OCI-LY1 (cell line): ENCODE results near the gene EFHC1.
"Not testable (repeated sequence)": the region's sequence is repeated elsewhere in the genome, so short reads cannot be mapped to it uniquely, and the experiment has no call there.

ENCODE experiments used
- H2AFZ ChIP-seq: fragments of 200-600 bp; sonication (generic), shearing (Covaris generic); 2 replicates; pipeline ENCODE4 v1.6.0; 2014; ENCODE audit warnings: antibody characterized with exemption, mild to moderate bottlenecking, low read length
- H3F3A ChIP-seq: fragments of 200-600 bp; sonication (generic), shearing (Covaris generic); 2 replicates; pipeline ENCODE4 v1.6.0; 2014; ENCODE audit warnings: mild to moderate bottlenecking, antibody characterized with exemption, low read length, moderate library complexity; ENCODE audit not compliant: insufficient read depth
- H3K27ac ChIP-seq: fragments of 200-600 bp; sonication (generic); 2 replicates; pipeline ENCODE4 v1.5.1; 2014; ENCODE audit warnings: low read length, mixed run types, mild to moderate bottlenecking, low read depth; ENCODE audit not compliant: poor library complexity, severe bottlenecking
- H3K27me3 ChIP-seq: fragments of 200-600 bp; sonication (generic); 2 replicates; pipeline ENCODE4 v1.6.0; 2014; ENCODE audit warnings: antibody characterized with exemption, mild to moderate bottlenecking, low read length, moderate library complexity; ENCODE audit not compliant: insufficient read depth
- H3K36me3 ChIP-seq: fragments of 200-600 bp; sonication (generic); 2 replicates; pipeline ENCODE4 v1.6.1; 2014; ENCODE audit warnings: mild to moderate bottlenecking, antibody characterized with exemption, low read length, moderate library complexity, mixed read lengths; ENCODE audit not compliant: insufficient read depth
- H3K4me1 ChIP-seq: fragments of 200-600 bp; sonication (generic); 2 replicates; pipeline ENCODE4 v1.5.1; 2014; ENCODE audit warnings: mild to moderate bottlenecking, low read length, moderate library complexity; ENCODE audit not compliant: insufficient read depth, severe bottlenecking
- H3K4me2 ChIP-seq: fragments of 200-600 bp; sonication (generic), shearing (Covaris generic); 2 replicates; pipeline ENCODE4 v1.6.1; 2014; ENCODE audit warnings: low read length
- H3K4me3 ChIP-seq: fragments of 200-600 bp; sonication (generic); 2 replicates; pipeline ENCODE4 v1.5.1; 2014; ENCODE audit warnings: low read length, low read depth, mild to moderate bottlenecking, mixed read lengths; ENCODE audit not compliant: poor library complexity, severe bottlenecking
- H3K79me2 ChIP-seq: fragments of 200-600 bp; shearing (Covaris generic); 2 replicates; pipeline ENCODE4 v1.6.1; 2016; ENCODE audit warnings: mixed run types, low read length, mixed read lengths; ENCODE audit not compliant: insufficient read depth
- H3K9ac ChIP-seq: fragments of 200-600 bp; sonication (generic), shearing (Covaris generic); 2 replicates; pipeline ENCODE4 v1.6.1; 2014; ENCODE audit warnings: mild to moderate bottlenecking, low read length, mixed read lengths
- H3K9me2 ChIP-seq: fragments of 200-600 bp; sonication (generic), shearing (Covaris generic); 2 replicates; pipeline ENCODE4 v1.6.1; 2014; ENCODE audit warnings: low read depth, mild to moderate bottlenecking, low read length, mixed read lengths
- H3K9me3 ChIP-seq: fragments of 200-600 bp; shearing (Covaris generic); 2 replicates; pipeline ENCODE4 v1.6.1; 2014; ENCODE audit warnings: low read length, mixed read lengths
- H4K20me1 ChIP-seq: fragments of 200-600 bp; sonication (generic), shearing (Covaris generic); 2 replicates; pipeline ENCODE4 v1.6.0; 2016; ENCODE audit warnings: mild to moderate bottlenecking, low read length; ENCODE audit not compliant: insufficient read depth
- EZH2 ChIP-seq: fragments of 200-600 bp; sonication (generic), shearing (Covaris generic); IDR thresholded peaks from 2 replicates; pipeline ENCODE4 v1.8.0; 2017; ENCODE audit warnings: borderline replicate concordance, mixed run types, mild to moderate bottlenecking, antibody characterized with exemption, low read length, moderate library complexity, mixed read lengths
- TF ChIP-seq, protein P1 (sequence below): fragments of 200-600 bp; sonication (generic), shearing (Covaris generic); IDR thresholded peaks from 2 replicates; pipeline ENCODE4 v1.5.1; 2017; ENCODE audit warnings: mild to moderate bottlenecking, antibody characterized with exemption, low read length, moderate library complexity, mixed read lengths

Gene EFHC1

GRCh38 chr6:52424513-52424912, 4.4 kb downstream of the EFHC1 start:
- TF ChIP-seq, protein P1, sequence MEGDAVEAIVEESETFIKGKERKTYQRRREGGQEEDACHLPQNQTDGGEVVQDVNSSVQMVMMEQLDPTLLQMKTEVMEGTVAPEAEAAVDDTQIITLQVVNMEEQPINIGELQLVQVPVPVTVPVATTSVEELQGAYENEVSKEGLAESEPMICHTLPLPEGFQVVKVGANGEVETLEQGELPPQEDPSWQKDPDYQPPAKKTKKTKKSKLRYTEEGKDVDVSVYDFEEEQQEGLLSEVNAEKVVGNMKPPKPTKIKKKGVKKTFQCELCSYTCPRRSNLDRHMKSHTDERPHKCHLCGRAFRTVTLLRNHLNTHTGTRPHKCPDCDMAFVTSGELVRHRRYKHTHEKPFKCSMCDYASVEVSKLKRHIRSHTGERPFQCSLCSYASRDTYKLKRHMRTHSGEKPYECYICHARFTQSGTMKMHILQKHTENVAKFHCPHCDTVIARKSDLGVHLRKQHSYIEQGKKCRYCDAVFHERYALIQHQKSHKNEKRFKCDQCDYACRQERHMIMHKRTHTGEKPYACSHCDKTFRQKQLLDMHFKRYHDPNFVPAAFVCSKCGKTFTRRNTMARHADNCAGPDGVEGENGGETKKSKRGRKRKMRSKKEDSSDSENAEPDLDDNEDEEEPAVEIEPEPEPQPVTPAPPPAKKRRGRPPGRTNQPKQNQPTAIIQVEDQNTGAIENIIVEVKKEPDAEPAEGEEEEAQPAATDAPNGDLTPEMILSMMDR: no peak
- TF ChIP-seq EZH2: no peak
- no peaks in the 10 kb centered on the region for H3K79me2 ChIP-seq
- H3K27me3 ChIP-seq: no peaks in the 10 kb centered on the region
- H3K9ac ChIP-seq: no peak overlapping the region
- no peak overlapping the region for H3K4me3 ChIP-seq
- H3K4me2 ChIP-seq: no peak overlapping the region
- no peaks in the 10 kb centered on the region for H3K36me3 ChIP-seq
- no peaks in the 10 kb centered on the region for H3K9me3 ChIP-seq
- H3F3A ChIP-seq: no peaks in the 10 kb centered on the region
- no peaks in the 10 kb centered on the region for H3K9me2 ChIP-seq
- H3K4me1 ChIP-seq: peaks cover 28% of the 10 kb centered on the region
- H4K20me1 ChIP-seq: no peaks in the 10 kb centered on the region
- H3K27ac ChIP-seq: no peak overlapping the region
- H2AFZ ChIP-seq: no peak overlapping the region

DNA sequence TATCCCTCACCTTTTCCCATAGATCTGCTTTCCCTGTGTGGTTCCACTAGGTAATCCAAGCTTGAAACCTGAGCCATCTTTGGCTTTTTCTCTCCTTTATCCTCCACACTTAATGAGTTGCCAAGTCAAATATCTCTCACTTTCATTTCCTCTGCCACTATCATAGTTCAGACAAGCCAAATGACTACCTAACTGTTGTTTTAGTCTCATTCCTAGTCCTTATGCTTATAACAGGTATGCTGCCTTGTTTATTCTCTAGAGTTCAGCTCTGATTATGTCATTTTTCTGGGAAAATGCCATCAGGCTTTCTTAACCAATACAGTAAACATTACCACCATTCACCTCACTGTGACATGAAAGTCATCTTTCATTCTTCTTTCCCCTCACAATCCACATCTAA, 6.5 kb downstream of the EFHC1 start:
- Histone ChIP-seq H3K4me2 (no peak overlapping the region), H2AFZ (no peak overlapping the region), H3K27ac (peak overlapping the region; percentile 4)

DNA sequence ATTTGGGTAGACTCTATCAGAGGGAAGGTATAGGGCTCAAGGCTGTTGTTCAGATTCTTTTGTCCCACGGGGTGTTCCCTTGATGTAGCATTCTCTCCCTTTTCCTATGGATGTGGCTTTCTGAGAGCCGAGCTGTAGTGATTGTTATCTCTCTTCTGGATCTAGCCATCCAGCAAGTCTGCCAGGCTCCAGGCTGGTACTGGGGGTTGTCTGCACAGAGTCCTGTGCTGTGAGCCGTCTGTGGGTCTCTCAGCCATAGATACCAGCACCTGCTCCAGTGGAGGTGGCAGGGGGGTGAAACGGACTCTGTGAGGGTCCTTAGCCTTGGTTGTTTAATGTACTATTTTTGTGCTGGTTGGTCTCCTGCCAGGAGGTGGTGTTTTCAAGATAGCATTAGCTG, 13.2 kb downstream of the EFHC1 start:
- not testable (repeated sequence) for H3F3A ChIP-seq

More for the DNA sequence above, 6.5 kb downstream of the EFHC1 start:
- Histone ChIP-seq H3K9ac (no peak overlapping the region), H3K9me3 (no peaks in the 10 kb centered on the region), H4K20me1 (no peaks in the 10 kb centered on the region), H3K27me3 (no peaks in the 10 kb centered on the region), H3K4me1 (peaks cover 15% of the 10 kb centered on the region), H3K36me3 (peaks cover 5% of the 10 kb centered on the region), H3F3A (no peaks in the 10 kb centered on the region), H3K9me2 (no peaks in the 10 kb centered on the region), H3K4me3 (no peak overlapping the region), H3K79me2 (no peaks in the 10 kb centered on the region)
- TF ChIP-seq, protein P1: no peak
- TF ChIP-seq EZH2: no peak

DNA sequence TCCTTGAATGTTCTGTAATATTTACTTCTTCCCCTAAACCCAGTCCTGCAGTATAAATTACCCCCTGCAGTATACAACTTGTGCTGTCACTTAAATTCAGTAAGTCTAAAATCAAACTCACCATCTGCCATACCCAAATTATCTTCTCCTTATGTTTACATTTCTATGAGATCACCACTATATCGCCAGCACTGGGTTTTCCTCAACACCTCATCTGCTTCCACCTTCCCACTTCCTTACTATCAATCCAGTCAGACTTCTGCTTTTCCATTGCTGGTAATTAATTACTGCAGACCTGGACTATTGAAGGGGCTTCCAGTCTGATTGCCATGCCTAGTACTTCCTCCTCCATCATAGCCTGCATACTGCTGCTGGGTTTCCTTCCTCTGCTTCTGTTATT, 15.2 kb downstream of the EFHC1 start:
- H3K4me3 ChIP-seq: no peak overlapping the region
- H3K9me2 ChIP-seq: no peaks in the 10 kb centered on the region
- TF ChIP-seq EZH2: no peak
- TF ChIP-seq, protein P1: no peak
- peaks cover 12% of the 10 kb centered on the region for H3K4me1 ChIP-seq
- H3F3A ChIP-seq: no peaks in the 10 kb centered on the region; the same call in 1 of the 2 replicates
- H3K27me3 ChIP-seq: no peaks in the 10 kb centered on the region
- H4K20me1 ChIP-seq: no peaks in the 10 kb centered on the region
- no peak overlapping the region for H3K27ac ChIP-seq
- H3K9ac ChIP-seq: no peak overlapping the region
- H3K36me3 ChIP-seq: peaks cover under 1% of the 10 kb centered on the region
- no peaks in the 10 kb centered on the region for H3K79me2 ChIP-seq
- H3K4me2 ChIP-seq: no peak overlapping the region
- no peaks in the 10 kb centered on the region for H3K9me3 ChIP-seq
- H2AFZ ChIP-seq: no peak overlapping the region

More for the DNA sequence above, 13.2 kb downstream of the EFHC1 start:
- H4K20me1 ChIP-seq, H3K79me2 ChIP-seq, H3K9me2 ChIP-seq, H3K36me3 ChIP-seq, H3K27me3 ChIP-seq, H3K9me3 ChIP-seq, H3K4me2 ChIP-seq, H3K4me3 ChIP-seq, H2AFZ ChIP-seq, H3K9ac ChIP-seq: not testable (repeated sequence)
- Histone ChIP-seq H3K4me1 (peaks cover 12% of the 10 kb centered on the region), H3K27ac (peak overlapping the region; percentile 35)
